HG02623 (cell line): ENCODE results near the gene ANXA11.
"Not testable (repeated sequence)": the region's sequence is repeated elsewhere in the genome, so short reads cannot be mapped to it uniquely, and the experiment has no call there.

Source experiments
- ATAC-seq: cut with Tn5 transposase; IDR thresholded peaks from one replicate; pipeline ENCODE4 v1.9.1; 2021; ENCODE audit warnings: moderate library complexity; ENCODE audit not compliant: unreplicated experiment

Gene ANXA11

DNA sequence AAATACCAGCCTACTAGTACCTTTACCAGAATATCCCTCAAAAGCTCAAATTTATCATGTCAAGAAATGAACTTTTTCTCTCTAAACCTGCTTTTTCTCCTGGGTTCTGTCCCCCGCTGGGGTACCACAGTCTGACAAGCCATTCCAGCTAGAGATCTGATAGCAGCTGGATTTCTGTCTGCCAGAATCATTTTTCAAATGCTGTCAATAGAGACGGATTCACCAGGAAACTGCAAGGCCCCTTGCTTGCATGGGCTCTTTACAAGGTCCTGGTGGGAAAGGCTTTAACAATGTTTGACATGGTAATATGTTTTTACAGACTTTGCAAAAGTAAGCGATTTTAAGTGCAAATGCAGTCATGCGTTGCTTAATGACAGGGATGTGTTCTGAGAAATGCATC, 4.9 kb upstream of the ANXA11 start:
- no peak for ATAC-seq

DNA sequence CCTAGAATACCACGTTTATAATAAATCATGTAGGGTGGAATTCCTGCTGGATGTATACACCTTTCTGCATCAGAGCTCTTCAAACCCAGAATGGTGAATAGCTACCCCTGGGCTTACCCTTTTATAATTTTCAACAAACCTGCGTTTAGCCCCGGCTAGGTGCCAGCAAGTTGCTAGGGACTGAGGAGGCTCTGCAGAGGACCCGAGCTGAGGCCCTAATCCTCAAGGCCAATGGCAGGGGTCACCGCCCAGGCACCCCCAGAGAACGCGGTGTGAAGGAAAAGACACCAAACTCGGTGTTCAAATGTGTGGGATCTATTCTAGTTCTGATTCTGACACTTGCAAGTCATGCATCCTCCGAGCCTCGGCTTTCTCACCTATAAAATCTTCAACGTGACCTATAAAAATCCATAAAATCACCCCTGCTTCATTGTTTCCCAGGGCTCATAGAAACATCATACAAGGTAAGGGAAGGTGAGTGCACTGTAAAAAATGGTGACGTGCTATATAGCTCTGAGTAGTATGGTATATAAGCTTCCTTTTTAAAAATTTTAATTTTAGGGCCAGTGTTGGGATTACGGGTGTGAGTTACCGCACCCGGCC, 2.5 kb upstream of the ANXA11 start:
- ATAC-seq, result no peak

DNA sequence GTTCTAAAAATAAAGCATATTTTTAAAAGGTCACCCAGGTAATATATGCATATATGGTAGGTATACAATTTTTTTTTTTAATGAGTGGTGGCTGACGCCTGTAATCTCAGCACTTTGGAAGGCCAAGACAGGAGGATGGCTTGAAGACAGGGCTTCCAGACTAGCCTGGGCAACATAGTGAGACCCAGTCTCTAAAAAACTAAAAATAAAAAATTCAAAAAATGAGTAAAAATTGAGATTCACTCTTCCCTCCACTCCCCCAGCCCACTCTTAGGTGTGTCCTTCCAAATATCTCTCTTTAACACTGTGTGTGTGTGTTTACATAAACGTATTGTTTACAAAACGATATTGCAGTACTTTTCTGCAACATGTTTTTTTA, 929 bp upstream of the ANXA11 start:
- no peak for ATAC-seq

DNA sequence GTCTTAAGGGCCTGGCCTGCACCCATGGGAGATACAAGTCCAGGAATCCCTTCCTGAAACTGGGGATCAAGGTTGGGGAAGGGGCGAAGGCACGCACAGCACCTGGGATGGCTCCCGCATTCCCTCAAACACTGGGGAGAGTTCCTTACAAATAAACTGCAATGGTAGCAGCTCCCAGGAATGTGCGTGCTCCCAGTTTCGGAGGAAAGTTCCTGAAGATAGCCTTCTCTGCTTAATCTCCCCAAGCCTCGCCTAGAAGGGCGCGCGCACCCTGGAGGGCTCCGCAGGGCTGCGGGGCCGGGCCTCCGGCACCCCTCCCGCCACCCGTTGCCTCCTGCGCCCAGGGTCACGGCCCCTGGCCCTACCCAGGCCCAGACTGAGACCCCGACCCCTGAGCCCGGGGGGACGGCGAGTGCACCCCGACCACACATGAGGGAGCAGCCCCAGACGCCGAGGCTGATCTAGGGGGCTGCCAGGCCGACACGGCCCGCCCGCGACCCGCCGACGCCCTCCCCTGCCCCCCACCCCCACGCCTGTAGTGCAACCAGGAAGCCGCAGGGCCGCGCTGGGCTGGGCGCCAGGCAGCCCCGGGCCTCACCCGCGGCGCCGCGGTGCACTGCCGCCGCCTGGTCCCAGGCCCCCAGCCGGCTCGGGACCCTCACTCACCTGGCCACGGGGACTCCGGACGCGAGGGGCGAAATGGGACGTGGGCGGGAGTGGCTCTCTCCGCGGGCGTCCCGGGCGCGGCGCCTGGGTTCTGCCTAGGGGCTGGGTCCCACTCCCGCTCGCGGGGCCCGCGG, 460 bp downstream of the ANXA11 start:
- peak; percentile 27 for ATAC-seq

DNA sequence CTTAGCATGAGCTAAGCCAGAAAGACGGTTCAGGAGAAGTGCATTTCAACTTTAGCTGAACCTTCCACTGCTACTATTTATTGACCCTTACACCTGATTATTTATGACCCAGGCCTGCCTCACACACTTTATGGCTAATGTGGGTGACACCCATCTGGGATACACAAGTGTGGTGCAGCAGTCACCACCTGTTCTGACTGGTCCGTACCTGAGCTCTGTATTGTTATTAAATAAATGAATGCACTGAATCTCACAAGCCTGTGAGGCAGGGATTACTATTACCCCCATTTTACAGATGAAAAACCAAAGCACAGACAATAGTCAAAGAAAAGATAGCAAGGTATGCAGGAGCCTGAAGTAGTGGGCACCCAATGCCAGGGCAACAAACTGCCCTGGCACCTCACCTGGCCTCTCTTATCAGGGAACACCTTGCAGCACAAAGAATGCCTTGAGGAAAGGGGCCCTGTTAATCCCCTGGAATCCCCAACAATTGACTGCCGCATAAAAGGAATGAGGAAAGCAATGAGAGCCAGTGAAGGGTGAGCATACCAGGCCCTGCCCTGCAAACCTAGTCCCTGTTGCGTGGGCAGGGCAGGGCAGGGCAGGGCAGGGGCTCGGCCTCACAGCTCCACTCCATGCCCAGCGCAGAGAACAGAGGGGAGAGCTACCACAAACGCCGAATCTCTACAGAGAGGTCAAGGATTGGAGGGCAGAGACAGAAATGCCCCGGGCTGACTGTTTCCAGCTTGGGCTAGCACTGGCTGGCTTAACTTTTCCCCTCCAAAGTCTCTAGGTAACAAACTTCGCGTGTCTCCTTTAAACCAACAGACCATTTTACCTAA, 1.3 kb downstream of the ANXA11 start:
- ATAC-seq, result no peak

DNA sequence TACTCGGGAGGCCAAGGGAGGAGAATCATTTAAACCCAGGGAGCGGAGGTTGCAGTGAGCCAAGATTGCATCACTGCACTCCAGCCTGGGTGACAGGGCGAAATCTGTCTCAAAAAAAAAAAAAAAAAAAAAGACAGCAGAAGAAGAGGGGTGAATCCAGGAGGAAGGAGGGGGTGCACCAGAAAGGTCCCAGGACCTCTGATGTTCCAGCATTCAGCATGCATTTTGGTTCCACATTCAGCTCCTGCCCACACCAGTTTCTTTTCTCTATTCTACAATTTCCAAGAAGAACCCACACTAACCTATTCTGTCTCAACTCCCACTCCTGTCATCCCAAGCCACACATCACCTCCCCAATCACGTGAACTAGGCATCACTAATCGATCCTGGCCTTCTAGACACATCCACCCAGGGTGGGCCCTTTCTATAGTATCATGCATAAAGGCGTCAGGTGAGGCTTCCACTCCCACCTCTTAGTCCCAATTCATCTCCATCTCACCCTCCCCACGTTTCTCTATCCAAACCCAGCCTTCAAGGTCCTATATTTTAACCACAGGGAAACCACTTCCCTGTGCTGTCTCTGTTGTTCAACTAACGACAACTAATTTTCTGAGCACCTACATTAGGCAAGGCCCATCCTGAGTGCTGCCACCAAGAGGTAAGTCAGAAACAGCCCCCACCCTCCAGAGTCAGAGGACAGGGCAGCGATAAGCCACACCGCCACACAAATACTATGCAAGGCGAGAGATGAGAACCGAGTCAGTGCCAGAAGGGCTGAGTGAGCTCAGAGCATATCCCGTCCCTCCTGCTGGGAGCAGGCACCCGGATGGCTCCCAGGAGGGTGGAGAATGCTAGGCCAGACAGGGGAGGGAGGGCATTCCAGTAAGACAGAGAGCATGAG, 2.2 kb downstream of the ANXA11 start:
- ATAC-seq, result peak; percentile 44

DNA sequence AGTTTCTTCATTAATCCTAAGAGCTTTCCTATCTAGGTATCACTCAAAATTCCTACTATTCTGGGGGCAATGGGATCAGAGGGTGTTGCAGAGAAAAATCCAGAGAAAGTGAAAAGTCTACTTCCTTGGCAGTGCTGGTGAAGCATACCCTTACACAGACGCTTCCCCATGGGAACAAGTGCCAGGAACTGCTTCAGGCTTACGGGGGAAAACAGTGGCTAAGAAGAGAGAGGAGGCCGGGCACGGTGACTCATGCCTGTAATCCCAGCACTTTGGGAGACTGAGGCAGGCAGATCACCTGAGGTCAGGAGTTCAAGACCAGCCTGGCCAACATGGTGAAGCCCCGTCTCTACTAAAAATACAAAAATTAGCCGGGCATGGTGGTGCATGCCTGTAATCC, 2.8 kb downstream of the ANXA11 start:
- not testable (repeated sequence) for ATAC-seq

DNA sequence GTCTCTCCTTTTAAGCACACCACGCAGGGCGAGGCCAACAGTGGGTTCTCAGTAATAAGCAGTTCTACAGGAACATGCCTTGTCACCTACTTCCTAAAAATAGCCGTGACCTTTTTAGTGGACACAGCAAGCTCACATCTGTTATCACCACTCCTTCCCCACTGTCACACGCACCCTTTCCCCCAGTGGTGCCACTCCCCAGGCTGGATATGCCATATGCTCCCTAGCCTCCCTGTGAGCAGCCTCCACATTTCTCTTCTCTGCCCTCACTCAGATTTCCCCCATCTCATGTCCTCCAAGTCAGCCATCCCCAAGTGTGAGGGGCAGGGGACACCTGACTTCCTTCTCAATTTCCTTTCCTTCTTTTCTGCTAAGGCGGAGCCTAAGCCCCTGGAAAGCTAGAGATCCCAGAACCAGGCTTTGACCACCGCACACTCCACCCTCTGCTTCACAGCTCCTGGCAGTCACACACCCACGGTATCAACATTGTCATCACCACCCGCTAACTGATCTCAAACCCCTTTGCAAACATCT, 3.7 kb downstream of the ANXA11 start:
- ATAC-seq, result no peak

DNA sequence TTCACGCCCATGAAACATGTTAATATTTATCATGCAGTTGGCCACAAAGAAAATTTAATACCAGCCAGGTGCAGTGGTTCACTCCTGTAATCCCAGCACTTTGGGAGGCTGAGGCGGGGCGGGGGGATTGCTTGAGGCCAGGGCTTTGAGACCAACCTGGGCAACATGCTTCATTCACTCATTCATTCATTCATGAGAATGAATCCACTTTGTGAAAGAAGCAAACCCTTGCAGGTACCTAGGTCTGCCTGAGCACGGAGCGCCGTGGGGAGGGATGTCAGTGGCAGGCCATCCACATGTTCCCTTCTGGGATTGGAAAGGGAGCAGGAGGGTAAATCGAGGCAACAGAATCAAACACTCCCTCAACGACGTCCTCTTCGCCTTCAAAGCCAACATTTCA, 4.7 kb downstream of the ANXA11 start:
- ATAC-seq, result no peak

DNA sequence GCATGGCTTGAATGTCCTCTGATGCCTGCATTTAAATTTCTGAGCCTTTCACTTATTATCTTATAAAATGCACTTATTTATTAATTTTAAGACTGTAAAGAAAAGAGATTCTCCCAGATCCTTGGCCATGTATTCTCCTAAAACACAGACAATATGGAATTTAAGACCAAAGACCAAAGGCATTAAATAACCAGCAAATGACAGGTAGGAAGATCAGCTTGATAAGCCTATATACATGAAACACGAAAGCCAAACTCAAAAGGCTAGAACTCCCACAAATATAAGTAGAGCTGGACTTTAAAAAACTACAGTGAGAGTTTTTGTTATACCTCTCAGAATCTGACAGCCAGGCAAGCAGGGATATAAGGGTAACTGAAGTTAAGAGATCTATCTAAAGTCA, 5.1 kb downstream of the ANXA11 start:
- ATAC-seq, result no peak

DNA sequence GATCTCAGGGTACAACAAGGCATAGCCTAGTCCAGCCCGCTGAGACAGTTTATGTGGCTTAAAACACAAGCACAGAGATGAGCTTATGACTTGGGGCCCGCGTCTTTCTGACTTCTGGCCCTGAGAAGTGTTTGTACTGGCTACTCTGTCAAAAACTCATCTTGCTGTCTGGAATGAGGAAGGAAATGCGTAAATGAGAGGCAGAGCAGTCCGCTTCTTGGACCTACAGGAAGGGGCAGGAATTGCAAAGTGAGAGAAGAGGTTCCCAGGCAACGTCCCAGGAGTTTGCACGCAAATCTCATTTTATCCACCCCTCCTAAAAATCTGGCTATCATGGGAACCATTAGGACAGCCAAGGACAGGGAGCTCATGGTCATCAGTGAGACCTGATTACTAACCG, 5.5 kb downstream of the ANXA11 start:
- ATAC-seq, result no peak

DNA sequence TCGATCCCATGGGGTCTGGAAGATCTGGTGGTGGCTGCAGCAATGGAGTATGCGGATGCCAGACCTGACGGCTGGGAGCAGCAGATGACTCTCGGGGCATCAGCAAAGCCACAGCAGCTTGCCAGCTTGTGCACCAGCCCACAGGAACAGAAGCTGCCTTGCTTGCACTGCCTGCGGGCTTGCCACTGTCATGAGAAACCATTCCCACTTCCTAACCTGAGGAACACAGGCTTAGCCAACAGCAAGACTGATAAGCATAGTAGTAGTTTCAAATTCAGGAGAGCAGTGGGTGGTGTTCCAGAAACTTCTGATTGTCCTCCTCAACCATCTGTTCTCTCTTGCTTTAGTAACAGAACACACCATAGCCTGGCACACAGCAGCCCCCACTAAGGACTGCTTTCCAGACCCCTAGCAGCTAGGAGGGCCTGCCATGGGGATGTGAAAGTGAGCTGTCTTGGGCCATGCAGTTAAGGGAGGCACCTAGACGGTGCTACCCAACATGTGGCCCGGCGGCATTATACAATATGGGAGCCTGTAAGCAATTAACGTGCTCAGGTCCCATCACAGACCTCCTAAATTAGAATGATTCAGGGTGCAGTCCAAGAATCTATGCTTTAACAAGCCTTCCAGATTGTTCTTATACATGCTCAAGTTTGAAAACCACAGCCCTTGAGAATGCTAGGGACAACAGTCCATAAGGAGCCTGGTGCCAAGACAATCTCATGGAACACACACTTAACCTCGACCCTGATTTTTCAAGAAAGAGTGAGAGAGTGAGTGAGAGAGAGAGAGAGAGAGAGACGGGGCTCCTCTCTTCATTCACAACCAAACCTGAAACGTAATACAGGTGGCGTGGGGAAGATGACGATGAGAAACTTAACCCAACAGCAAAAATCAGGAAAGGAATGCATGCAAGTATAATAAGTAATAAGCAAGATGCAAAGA, 7.1 kb downstream of the ANXA11 start:
- ATAC-seq, result no peak

DNA sequence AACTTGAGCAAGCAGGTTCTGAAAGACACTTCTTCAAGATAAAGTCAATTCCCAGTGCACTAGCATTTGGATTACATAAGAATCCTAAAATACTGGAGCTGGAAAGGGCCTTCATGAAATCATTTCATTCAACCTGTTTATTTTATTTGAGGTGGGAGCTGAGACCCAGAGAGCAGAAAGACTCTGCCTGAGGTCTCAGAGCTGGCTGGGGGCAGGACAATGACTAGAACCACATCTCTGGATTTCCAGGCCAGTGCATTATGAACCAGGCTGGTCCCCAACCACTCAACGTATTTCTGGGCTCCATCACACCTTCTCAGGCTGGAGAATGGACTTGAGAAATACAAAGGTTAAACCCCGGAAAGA, 8.4 kb downstream of the ANXA11 start:
- no peak for ATAC-seq

DNA sequence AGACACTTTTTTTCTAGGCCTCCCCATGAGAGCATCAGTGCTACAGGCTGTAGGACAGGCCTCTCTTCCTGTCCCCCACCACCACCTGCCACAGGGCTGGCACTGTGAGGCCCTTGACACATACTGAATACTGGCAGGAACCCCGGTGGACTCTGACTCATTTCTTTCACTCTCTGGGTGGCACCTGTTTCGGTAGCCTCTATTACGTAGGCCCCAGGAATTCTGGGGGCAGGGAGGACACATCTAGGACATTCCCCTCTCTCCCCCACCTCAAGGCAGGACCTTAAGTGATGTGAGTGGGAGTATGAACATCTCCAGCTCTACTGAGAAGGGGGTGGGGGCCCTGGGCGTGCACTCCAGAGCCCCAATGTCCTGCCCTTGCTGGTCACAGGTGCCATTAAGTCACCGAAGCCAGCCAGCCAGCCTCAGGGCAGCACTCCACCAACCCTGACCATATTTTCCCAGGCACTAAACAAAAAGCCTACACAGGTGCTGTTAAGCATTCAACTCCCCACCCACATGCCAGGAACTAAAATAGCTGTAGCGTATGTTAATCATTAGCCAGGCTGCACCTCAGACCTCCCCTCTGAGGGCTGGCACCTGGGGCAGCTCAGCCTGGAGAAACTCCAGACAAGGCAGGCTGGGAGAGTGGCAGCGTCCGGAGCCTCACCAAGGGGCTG, 8.9 kb downstream of the ANXA11 start:
- peak; percentile 80 for ATAC-seq

DNA sequence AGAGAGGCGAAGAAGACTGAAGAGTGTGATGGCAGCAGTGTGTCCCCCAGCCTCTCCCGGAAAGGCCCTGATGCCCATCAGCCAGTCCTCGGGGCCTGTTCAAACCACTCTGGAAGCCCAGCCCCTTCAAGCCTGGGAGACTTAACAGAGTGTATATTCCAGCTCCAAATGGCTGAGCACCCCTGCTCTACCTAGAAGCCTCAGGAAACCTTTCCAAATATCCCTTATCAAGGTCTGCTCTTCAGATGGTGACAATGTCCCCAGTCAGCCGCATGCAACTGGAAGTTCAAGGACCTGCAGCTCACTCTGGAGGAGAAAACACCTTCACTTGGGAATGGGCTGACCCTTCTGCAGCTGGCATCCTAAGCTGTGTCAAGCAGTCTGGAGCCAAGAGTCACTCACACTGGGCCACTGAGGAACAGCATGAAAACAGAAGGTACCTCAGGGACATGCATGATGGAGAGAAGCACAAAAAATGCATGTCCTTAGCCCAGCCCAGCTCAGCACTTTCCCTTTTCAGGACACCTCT, 10.2 kb downstream of the ANXA11 start:
- no peak for ATAC-seq

DNA sequence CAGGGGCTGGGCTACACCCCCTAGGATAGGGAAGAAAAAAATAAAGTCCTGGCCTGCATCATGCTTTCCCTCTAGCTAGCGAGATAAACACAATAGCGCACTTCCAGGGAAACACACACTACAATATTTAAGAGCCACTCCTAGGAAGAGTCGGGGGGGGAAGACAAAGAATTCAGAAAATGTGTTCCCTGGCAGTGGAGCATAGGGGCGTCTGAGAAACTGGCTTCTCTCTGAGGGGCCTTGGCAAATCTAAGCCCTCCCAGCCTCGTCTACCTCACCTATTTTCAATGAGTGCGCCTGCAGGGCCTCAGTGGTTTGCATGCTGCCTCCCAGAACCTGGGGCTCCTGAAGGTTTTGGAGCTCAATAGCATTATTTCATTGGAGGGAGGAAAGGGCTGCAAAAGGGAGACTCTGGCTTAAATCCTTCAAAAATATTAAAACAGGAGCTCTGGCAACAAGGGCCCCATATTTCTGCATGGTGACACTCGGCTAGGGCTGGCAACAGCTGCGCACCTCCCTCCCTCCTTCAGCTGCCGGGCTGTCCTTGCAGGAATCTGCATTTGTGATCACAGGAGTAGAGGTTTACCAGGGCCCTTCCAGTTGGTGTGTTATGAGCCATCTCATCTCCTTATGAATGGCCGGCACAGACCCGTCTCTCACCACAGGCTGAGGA, 10.8 kb downstream of the ANXA11 start:
- ATAC-seq, result no peak

DNA sequence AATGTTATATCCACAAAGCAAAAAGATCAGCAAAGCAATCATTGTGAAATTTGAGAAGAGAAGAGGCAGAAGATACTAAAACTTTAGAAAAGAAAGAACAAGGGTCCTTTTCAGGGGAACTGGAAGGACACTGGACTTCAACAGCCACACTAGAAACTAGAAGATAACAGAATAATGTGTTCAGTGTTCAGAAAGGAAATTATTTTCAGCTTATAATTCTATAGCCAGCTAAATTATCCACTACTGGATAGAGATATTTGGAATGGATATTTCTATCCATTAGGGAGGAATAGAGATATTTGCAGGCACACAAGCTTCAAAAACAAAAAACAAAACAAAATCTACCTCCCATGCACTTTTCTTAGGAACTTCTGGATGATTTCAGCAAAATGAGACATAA, 12.8 kb downstream of the ANXA11 start:
- no peak for ATAC-seq

DNA sequence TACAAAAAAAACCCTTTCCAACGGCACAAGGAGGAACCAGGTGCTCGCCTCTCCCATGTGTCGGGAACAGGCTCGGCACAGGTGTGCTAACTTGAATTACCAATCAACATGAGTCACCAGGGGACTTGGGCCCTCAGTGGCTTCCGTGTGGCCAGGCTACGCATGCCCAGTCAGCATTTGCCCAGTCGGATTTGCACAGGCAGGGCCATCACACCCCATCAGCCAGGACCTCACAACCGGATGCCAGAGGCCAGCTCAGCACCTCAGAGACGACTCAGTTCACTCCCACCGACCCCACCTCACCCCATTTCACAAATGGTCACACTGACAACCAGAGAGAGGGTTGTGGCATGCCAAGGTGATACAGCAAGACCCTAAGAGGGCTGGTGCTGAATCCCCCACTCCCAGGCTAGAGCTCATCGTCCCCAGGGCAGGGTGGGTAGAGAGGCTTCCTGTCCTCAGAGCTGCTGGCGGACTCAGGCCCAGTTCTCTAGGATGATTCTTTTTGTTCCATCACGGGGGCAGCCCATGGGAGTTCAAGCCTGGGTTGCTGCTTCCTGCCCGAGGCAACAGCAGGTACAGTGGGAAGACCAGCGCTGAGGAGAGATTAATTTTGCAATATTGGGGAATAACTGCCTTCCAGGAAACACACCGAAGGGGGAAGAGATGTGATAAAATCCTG, 13.6 kb downstream of the ANXA11 start:
- no peak for ATAC-seq
